Natural killer cell (primary cell): ENCODE data around the gene OPRM1. TPM values are rescaled to one million over a fixed set of nuclear protein-coding genes. Genes with fewer than 3 reads are reported as not detected.

Experiments
- ATAC-seq, 3 donors: fragments of 150-1000 bp in 2 of 3; fragments of 200-7000 bp in 1 of 3; cut with Tn5 transposase; 1 replicate in 1 of 3; 2 replicates in 2 of 3; pipeline ENCODE4 v1.10.0; 2021; ENCODE audit warnings: mild to moderate bottlenecking in 2 of 3, moderate library complexity in 2 of 3
- DNase-seq, 2 donors: peaks; one replicate each; pipeline versions ENCODE4 v3.0.0 to v3.0.0-alpha.2; 2013 to 2021; ENCODE audit warnings: mixed read lengths in 1 of 2
- H3K27ac ChIP-seq: one replicate; pipeline ENCODE4 v1.5.1; 2013; ENCODE audit warnings: mild to moderate bottlenecking, low read length
- H3K27me3 ChIP-seq: one replicate; pipeline ENCODE4 v1.6.1; 2013; ENCODE audit warnings: low read length; ENCODE audit not compliant: control insufficient read depth, insufficient read depth
- H3K36me3 ChIP-seq: one replicate; pipeline ENCODE4 v1.6.1; 2013; ENCODE audit warnings: low read length; ENCODE audit not compliant: control insufficient read depth, insufficient read depth
- H3K4me1 ChIP-seq: one replicate; pipeline ENCODE4 v1.6.1; 2013; ENCODE audit warnings: low read length; ENCODE audit not compliant: control insufficient read depth, insufficient read depth
- H3K4me3 ChIP-seq: one replicate; pipeline ENCODE4 v1.5.1; 2013; ENCODE audit warnings: low read length
- H3K9me3 ChIP-seq: one replicate; pipeline ENCODE4 v1.6.1; 2013; ENCODE audit warnings: low read length; ENCODE audit not compliant: control insufficient read depth, insufficient read depth
- H3K27ac Mint-ChIP-seq, 2 donors: one replicate each; pipeline ENCODE4 v1.8.0; 2022; ENCODE audit warnings: mild to moderate bottlenecking in 2 of 2, mixed read lengths in 2 of 2, moderate library complexity in 1 of 2
- H3K27me3 Mint-ChIP-seq, 2 donors: one replicate each; pipeline ENCODE4 v1.8.0; 2022; ENCODE audit warnings: low read depth in 2 of 2, mixed read lengths in 2 of 2
- H3K36me3 Mint-ChIP-seq: one replicate; pipeline ENCODE4 v1.8.0; 2022; ENCODE audit warnings: mixed read lengths
- H3K4me1 Mint-ChIP-seq, 2 donors: one replicate each; pipeline ENCODE4 v1.8.0; 2022; ENCODE audit warnings: mixed read lengths in 2 of 2
- H3K4me3 Mint-ChIP-seq: one replicate; pipeline ENCODE4 v1.8.0; 2022; ENCODE audit warnings: mild to moderate bottlenecking, moderate library complexity, mixed read lengths
- H3K9me3 Mint-ChIP-seq, 2 donors: one replicate each; pipeline ENCODE4 v1.8.0; 2022; ENCODE audit warnings: mixed read lengths in 2 of 2
- CTCF ChIP-seq: fragments of 200-600 bp; IDR thresholded peaks from one replicate; pipeline ENCODE4 v1.8.0; 2022; ENCODE audit warnings: antibody characterized with exemption
- WGBS: methylation state at CpG from one replicate; pipeline ENCODE4 v1.1.7; 2013; ENCODE audit warnings: missing lambda C conversion rate; ENCODE audit not compliant: insufficient coverage; 5-methylcytosine and 5-hydroxymethylcytosine counted together
- intact Hi-C: fragments of 100-400 bp; cut with micrococcal nuclease; formaldehyde crosslinking; loops from one replicate; pipeline ENCODE4 v1.14.2; 2022
- total RNA-seq, 4 donors: library from RNA; stranded (reverse); fragments of 120-200 nt in 1 of 4; gene quantifications; one replicate each; pipeline versions ENCODE4 v1.2.3 to v1.2.4, GENCODE V29; 2013 to 2022

Gene OPRM1
- total RNA-seq, 3 donors from 2014 or later (not counting 1 experiment from before 2014, with no cell fraction given), result not detected

- 95% methylated on average over 3 of the region's 6 CpGs for WGBS
- no peak overlapping the region for H3K4me3 Mint-ChIP-seq
- H3K36me3 Mint-ChIP-seq, result peaks cover 22% of the 10 kb centered on the region
- ATAC-seq, result no peak
- H3K4me1 Mint-ChIP-seq, result peaks cover 47 to 63% of the 10 kb centered on the region in 2 donors
- Histone ChIP-seq H3K9me3 (no peaks in the 10 kb centered on the region), H3K4me1 (peaks cover 5% of the 10 kb centered on the region), H3K27ac (no peak overlapping the region), H3K4me3 (no peak overlapping the region), H3K27me3 (no peaks in the 10 kb centered on the region), H3K36me3 (peaks cover 39% of the 10 kb centered on the region)
- no peak for TF ChIP-seq CTCF
- H3K27ac Mint-ChIP-seq, result peak overlapping the region; percentile 78 to 81
- intact Hi-C loops, result no loop called here
- DNase-seq, result no peak
- no peaks in the 10 kb centered on the region for H3K27me3 Mint-ChIP-seq
- H3K9me3 Mint-ChIP-seq, result no peaks in the 10 kb centered on the region
Measured at GRCh38 chr6:154222716-154223115, 183.7 kb downstream of the OPRM1 start.

GRCh38 chr6:154223296-154223695 lies 184.3 kb downstream of the OPRM1 start:
- H3K27me3 ChIP-seq, result no peaks in the 10 kb centered on the region
- Mint-ChIP-seq H3K4me1 (peaks cover 50 to 63% of the 10 kb centered on the region in 2 donors), H3K27ac (peak overlapping the region; percentile 78 to 81), H3K27me3 (no peaks in the 10 kb centered on the region), H3K9me3 (no peaks in the 10 kb centered on the region), H3K4me3 (no peak overlapping the region), H3K36me3 (peaks cover 17% of the 10 kb centered on the region)
- no peak overlapping the region for H3K27ac ChIP-seq
- 94% methylated on average over 2 of the region's 2 CpGs for WGBS
- ATAC-seq, result no peak
- no peak for TF ChIP-seq CTCF
- DNase-seq, result no peak
- peaks cover 33% of the 10 kb centered on the region for H3K36me3 ChIP-seq
- no peaks in the 10 kb centered on the region for H3K9me3 ChIP-seq
- H3K4me3 ChIP-seq, result no peak overlapping the region
- H3K4me1 ChIP-seq, result peaks cover 5% of the 10 kb centered on the region
- intact Hi-C loops, result no loop called here

GRCh38 chr6:154226461-154226860 lies 187.4 kb downstream of the OPRM1 start:
- no peaks in the 10 kb centered on the region for H3K27me3 Mint-ChIP-seq

More at GRCh38 chr6:154226461-154226860, 187.4 kb downstream of the OPRM1 start:
- Mint-ChIP-seq H3K36me3 (peaks cover 8% of the 10 kb centered on the region), H3K9me3 (no peaks in the 10 kb centered on the region), H3K4me1 (peaks cover 70 to 71% of the 10 kb centered on the region in 2 donors), H3K4me3 (no peak overlapping the region), H3K27ac (peak overlapping the region; percentile 31 to 34)
- 98% methylated on average over 3 of the region's 3 CpGs for WGBS
- intact Hi-C loops, result no loop called here
- ATAC-seq (no peak), DNase-seq (no peak)
- no peak overlapping the region for H3K27ac ChIP-seq
- no peaks in the 10 kb centered on the region for H3K9me3 ChIP-seq
- no peak for TF ChIP-seq CTCF
- no peak overlapping the region for H3K4me3 ChIP-seq
- no peaks in the 10 kb centered on the region for H3K27me3 ChIP-seq
- peaks cover 10% of the 10 kb centered on the region for H3K36me3 ChIP-seq
- peaks cover 20% of the 10 kb centered on the region for H3K4me1 ChIP-seq
